HEK293 (cell line): ENCODE measurements around the gene LKAAEAR1.

Source experiments
- CTCF ChIA-PET: fragments of 350-600 bp; formaldehyde crosslinking; extraction: SDS; loops from one replicate; lab custom pipeline; 2021; ENCODE audit warnings: antibody characterized with exemption; lab: Yijun Ruan, JAX
- POLR2A ChIA-PET: fragments of 300-600 bp; formaldehyde crosslinking; extraction: SDS; loops from one replicate; lab custom pipeline; 2020; ENCODE audit warnings: antibody characterized with exemption, inconsistent platforms; lab: Yijun Ruan, JAX
- H3K27ac ChIP-seq: fragments of 200-500 bp; sonication (Bioruptor generic); 2 replicates; pipeline ENCODE4 v1.5.1; 2014; ENCODE audit warnings: low read depth, low read length, control low read depth, inconsistent platforms; ENCODE audit errors: extremely low read depth
- H3K36me3 ChIP-seq, 2 experiments: fragments of 200-500 bp in 1 of 2; sonication (Bioruptor generic) in 1 of 2; 1 replicate in 1 of 2; 2 replicates in 1 of 2; pipeline ENCODE4 v1.5.1; 2014 to 2017; ENCODE audit warnings: inconsistent platforms in 2 of 2, low read length in 2 of 2; ENCODE audit not compliant: control insufficient read depth in 2 of 2, insufficient read depth in 1 of 2
- H3K4me1 ChIP-seq: fragments of 200-500 bp; sonication (Bioruptor generic); 2 replicates; pipeline ENCODE4 v1.5.1; 2014; ENCODE audit warnings: mild to moderate bottlenecking, low read length, inconsistent platforms; ENCODE audit not compliant: control insufficient read depth, insufficient read depth
- H3K4me3 ChIP-seq: 2 replicates; pipeline ENCODE4 v1.5.1; 2011; ENCODE audit warnings: low read depth, mild to moderate bottlenecking, control low read depth, low read length, moderate library complexity
- H3K9me3 ChIP-seq: fragments of 200-500 bp; sonication (Bioruptor generic); 2 replicates; pipeline ENCODE4 v1.5.1; 2014; ENCODE audit warnings: low read depth, low read length, inconsistent platforms; ENCODE audit not compliant: control insufficient read depth, insufficient read depth
- FEZF1 ChIP-seq: fragments of 450-650 bp; formaldehyde crosslinking; IDR thresholded peaks from 2 replicates; pipeline ENCODE4 v1.5.1; 2016; ENCODE audit warnings: missing biosample characterization, missing genetic modification characterization
- KLF16 ChIP-seq: fragments of 450-650 bp; formaldehyde crosslinking; IDR thresholded peaks from 2 replicates; pipeline ENCODE4 v1.5.1; 2017; ENCODE audit warnings: missing biosample characterization, missing genetic modification characterization
- KLF8 ChIP-seq: fragments of 450-650 bp; formaldehyde crosslinking; IDR thresholded peaks from 2 replicates; pipeline ENCODE4 v1.5.1; 2016; ENCODE audit warnings: missing biosample characterization, missing genetic modification characterization
- KLF9 ChIP-seq: fragments of 450-650 bp; formaldehyde crosslinking; IDR thresholded peaks from 2 replicates; pipeline ENCODE4 v1.5.1; 2016; ENCODE audit warnings: missing biosample characterization, missing genetic modification characterization, low read depth
- MEIS1 ChIP-seq: sonication (generic); formaldehyde crosslinking; IDR thresholded peaks from 2 replicates; pipeline ENCODE4 v1.8.1; 2022; ENCODE audit warnings: missing genetic modification reagents, mild to moderate bottlenecking, borderline replicate concordance
- ZBTB7A ChIP-seq: fragments of 450-650 bp; formaldehyde crosslinking; IDR thresholded peaks from 2 replicates; pipeline ENCODE4 v1.5.1; 2016; ENCODE audit warnings: low read depth, missing biosample characterization, missing genetic modification characterization
- ZBTB8A ChIP-seq: fragments of 450-650 bp; formaldehyde crosslinking; IDR thresholded peaks from 2 replicates; pipeline ENCODE4 v1.5.1; 2016; ENCODE audit warnings: missing biosample characterization, missing genetic modification characterization
- ZNF2 ChIP-seq: fragments of 450-650 bp; formaldehyde crosslinking; IDR thresholded peaks from 2 replicates; pipeline ENCODE4 v1.5.1; 2016; ENCODE audit warnings: missing biosample characterization, missing genetic modification characterization
- ZNF23 ChIP-seq: fragments of 450-650 bp; formaldehyde crosslinking; IDR thresholded peaks from 2 replicates; pipeline ENCODE4 v1.5.1; 2016; ENCODE audit warnings: missing biosample characterization, missing genetic modification characterization, borderline replicate concordance
- ZNF654 ChIP-seq: fragments of 450-650 bp; formaldehyde crosslinking; IDR thresholded peaks from 2 replicates; pipeline ENCODE4 v1.5.1; 2016; ENCODE audit warnings: low read depth, missing biosample characterization, missing genetic modification characterization
- ZNF830 ChIP-seq: fragments of 450-650 bp; IDR thresholded peaks from 2 replicates; pipeline ENCODE4 v1.5.0; 2018; ENCODE audit warnings: missing biosample characterization, missing genetic modification characterization, low read depth, mild to moderate bottlenecking, moderate library complexity
- ZXDB ChIP-seq: fragments of 450-650 bp; formaldehyde crosslinking; IDR thresholded peaks from 2 replicates; pipeline ENCODE4 v1.5.1; 2016; ENCODE audit warnings: missing biosample characterization, missing genetic modification characterization
- TF ChIP-seq, protein P1 (sequence below): fragments of 450-650 bp; formaldehyde crosslinking; optimal IDR thresholded peaks from 2 replicates; pipeline ENCODE3; 2016; ENCODE audit warnings: missing biosample characterization, mild to moderate bottlenecking, missing genetic modification characterization
- TF ChIP-seq, protein P2 (sequence below): fragments of 450-650 bp; formaldehyde crosslinking; IDR thresholded peaks from 2 replicates; pipeline ENCODE4 v1.5.1; 2017; ENCODE audit warnings: missing biosample characterization, missing genetic modification characterization
- TF ChIP-seq, protein P3 (sequence below): fragments of 450-650 bp; formaldehyde crosslinking; IDR thresholded peaks from 2 replicates; pipeline ENCODE4 v1.5.1; 2017; ENCODE audit warnings: missing biosample characterization, missing genetic modification characterization
- TF ChIP-seq, protein P4 (sequence below): fragments of 450-650 bp; formaldehyde crosslinking; conservative IDR thresholded peaks from 2 replicates; pipeline ENCODE4 v1.5.1; 2016; ENCODE audit warnings: low read depth, missing biosample characterization, missing genetic modification characterization

LKAAEAR1 gene

DNA sequence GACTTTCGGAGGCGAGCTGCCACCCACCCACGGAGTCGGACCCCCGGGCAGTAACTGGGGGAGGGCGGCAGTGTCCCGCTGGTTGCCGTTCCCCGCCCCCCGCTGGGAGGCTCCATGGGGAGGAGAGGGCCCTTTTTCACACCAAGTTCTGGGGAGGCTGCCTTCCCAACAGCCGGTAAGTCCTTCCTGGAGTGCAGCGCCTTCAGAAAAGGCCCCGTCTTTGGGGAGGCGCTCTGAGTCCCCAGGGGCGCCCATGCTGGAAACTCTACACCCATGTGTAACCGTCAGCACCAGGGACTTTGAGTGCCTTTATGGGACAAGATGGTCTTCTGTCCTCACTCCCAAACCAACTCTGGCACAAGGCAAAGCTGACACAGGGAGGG, 34.3 kb downstream of the LKAAEAR1 start (continued):
- TF ChIP-seq, protein P1, sequence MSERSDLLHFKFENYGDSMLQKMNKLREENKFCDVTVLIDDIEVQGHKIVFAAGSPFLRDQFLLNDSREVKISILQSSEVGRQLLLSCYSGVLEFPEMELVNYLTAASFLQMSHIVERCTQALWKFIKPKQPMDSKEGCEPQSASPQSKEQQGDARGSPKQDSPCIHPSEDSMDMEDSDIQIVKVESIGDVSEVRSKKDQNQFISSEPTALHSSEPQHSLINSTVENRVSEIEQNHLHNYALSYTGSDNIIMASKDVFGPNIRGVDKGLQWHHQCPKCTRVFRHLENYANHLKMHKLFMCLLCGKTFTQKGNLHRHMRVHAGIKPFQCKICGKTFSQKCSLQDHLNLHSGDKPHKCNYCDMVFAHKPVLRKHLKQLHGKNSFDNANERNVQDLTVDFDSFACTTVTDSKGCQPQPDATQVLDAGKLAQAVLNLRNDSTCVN (tag by site-specific recombination), result peak; percentile 28
- TF ChIP-seq FEZF1 (tag by site-specific recombination), result 0 out of 2 replicates have a peak, but pooled peaks have one; percentile 24
- TF ChIP-seq, all 188 proteins: peak for 37

DNA sequence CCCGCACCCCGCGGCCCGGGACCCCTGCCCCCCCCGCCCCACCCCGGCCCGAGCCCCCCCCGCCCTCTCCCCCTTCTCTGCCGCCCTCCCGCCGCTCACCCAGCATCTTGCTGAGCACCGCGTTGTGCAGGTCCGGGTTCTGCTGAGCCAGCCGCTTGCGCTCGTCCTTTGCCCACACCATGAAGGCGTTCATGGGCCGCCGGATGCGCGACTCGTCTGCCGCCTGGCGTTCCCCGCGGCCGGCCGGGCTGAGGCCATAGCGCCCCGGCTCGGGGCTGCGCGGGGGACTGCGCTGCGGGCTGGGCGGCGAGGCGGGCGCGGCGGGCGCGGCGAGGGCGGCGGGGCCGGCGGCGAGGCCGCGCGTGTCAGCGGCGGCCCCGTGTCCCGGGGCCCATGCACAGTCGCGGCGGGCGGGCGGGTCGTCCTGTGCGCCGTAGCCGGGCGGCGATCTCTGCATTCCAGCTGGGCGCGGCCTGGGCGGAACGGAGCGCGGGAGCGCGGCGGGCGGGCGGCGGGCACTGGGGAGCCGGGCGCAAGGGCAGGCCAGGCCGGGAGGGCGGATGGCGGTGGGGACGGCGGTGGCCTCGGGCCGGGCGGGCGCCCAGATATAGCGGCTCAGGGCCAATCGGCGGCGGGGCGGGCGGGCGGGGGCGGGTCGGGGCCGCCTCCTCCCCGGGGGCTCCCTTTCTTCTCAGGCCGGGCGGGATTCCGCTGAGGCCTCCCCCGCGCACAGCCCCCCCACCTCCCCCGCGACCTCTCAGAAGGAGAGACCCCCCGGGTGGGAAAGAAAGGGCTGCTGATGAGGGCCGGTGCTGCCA, 34.9 kb downstream of the LKAAEAR1 start, which contains the start of gene SOX18:
TSS of gene SOX18 (minus strand) at position 580 of the 818 bp plus-strand sequence. CDS start at position 457, 123 bp downstream.
- Histone ChIP-seq H3K4me1 (peaks cover 6% of the 10 kb centered on the region), H3K4me3 (peak within 1 kb of the TSS; percentile 36), H3K27ac (peak within 1 kb of the TSS; percentile 24; the same call in 1 of the 2 replicates), H3K36me3 (peaks cover 0 to 5% of the 10 kb centered on the region in 2 experiments; a peak in 1 of 3 replicates), H3K9me3 (no peaks in the 10 kb centered on the region)
- TF ChIP-seq ZBTB8A (tag by site-specific recombination) (peak; percentile 44; the same call in 1 of the 2 replicates), ZNF654 (no peak), ZBTB7A (tag by site-specific recombination) (no peak)
- TF ChIP-seq, protein P1 (tag by site-specific recombination), result peak; percentile 31
- TF ChIP-seq, protein P2, sequence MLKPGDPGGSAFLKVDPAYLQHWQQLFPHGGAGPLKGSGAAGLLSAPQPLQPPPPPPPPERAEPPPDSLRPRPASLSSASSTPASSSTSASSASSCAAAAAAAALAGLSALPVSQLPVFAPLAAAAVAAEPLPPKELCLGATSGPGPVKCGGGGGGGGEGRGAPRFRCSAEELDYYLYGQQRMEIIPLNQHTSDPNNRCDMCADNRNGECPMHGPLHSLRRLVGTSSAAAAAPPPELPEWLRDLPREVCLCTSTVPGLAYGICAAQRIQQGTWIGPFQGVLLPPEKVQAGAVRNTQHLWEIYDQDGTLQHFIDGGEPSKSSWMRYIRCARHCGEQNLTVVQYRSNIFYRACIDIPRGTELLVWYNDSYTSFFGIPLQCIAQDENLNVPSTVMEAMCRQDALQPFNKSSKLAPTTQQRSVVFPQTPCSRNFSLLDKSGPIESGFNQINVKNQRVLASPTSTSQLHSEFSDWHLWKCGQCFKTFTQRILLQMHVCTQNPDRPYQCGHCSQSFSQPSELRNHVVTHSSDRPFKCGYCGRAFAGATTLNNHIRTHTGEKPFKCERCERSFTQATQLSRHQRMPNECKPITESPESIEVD (tag by site-specific recombination), result no peak
- ChIA-PET POLR2A (interaction anchor here (0.9 to 1.4 kb wide), 2 partner anchors 10 kb away, joined by 3 to 4 read pairs; no protein-coding TSS in a partner anchor), CTCF (interaction anchor here (1.3 kb wide), 1 partner anchor 10 kb away, joined by 7 read pairs; no protein-coding TSS in a partner anchor)

DNA sequence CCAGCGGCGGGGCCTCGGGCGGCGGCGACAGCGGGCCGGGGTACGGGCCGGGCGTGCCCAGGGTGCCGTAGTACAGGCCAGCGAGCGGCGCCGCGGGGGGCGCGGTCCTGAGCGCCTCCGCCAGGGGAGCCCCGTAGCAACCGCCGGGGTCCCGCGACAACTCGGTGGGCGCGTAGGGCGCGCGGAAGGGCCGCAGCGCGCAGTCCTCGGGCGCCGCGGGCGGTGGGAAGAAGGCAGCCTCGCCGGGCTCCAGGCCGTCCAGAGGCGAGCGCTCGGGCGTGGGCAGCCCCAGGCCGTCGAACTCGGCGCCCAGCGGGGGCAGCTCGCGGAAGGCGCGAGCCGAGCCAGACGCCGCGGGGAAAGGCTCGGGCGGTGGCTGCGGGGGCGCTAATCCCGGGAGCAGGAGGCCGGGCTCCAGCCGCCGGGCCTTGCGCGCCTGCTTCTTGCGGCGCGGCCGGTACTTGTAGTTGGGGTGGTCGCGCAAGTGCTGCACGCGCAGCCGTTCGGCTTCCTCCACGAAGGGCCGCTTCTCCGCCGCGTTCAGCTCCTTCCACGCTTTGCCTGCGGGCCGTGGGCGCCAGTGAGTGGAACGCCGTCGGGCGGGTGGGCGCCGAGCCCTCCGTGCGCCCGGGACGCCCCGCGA, 35.7 kb downstream of the LKAAEAR1 start:
- ChIA-PET POLR2A (interaction anchor here (1.4 kb wide), 1 partner anchor 9 kb away, joined by 4 read pairs; no protein-coding TSS in a partner anchor), CTCF (no interaction called here)
- Histone ChIP-seq H3K4me3 (no peak overlapping the region), H3K36me3 (peaks cover 0 to 5% of the 10 kb centered on the region in 2 experiments; a peak in 1 of 3 replicates), H3K4me1 (peaks cover 6% of the 10 kb centered on the region), H3K9me3 (no peaks in the 10 kb centered on the region), H3K27ac (no peak overlapping the region)
- TF ChIP-seq ZXDB (no peak), ZBTB8A (tag by site-specific recombination) (no peak), ZNF23 (tag by site-specific recombination) (no peak), KLF9 (tag by site-specific recombination) (no peak), ZNF2 (tag by site-specific recombination) (no peak), KLF16 (tag by site-specific recombination) (no peak), FEZF1 (tag by site-specific recombination) (no peak), KLF8 (tag by site-specific recombination) (no peak), ZNF830 (tag by site-specific recombination) (no peak), MEIS1 (CRISPR knock-in tag) (no peak)
- TF ChIP-seq, protein P3, sequence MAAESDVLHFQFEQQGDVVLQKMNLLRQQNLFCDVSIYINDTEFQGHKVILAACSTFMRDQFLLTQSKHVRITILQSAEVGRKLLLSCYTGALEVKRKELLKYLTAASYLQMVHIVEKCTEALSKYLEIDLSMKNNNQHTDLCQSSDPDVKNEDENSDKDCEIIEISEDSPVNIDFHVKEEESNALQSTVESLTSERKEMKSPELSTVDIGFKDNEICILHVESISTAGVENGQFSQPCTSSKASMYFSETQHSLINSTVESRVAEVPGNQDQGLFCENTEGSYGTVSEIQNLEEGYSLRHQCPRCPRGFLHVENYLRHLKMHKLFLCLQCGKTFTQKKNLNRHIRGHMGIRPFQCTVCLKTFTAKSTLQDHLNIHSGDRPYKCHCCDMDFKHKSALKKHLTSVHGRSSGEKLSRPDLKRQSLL, result no peak
- TF ChIP-seq, protein P4, sequence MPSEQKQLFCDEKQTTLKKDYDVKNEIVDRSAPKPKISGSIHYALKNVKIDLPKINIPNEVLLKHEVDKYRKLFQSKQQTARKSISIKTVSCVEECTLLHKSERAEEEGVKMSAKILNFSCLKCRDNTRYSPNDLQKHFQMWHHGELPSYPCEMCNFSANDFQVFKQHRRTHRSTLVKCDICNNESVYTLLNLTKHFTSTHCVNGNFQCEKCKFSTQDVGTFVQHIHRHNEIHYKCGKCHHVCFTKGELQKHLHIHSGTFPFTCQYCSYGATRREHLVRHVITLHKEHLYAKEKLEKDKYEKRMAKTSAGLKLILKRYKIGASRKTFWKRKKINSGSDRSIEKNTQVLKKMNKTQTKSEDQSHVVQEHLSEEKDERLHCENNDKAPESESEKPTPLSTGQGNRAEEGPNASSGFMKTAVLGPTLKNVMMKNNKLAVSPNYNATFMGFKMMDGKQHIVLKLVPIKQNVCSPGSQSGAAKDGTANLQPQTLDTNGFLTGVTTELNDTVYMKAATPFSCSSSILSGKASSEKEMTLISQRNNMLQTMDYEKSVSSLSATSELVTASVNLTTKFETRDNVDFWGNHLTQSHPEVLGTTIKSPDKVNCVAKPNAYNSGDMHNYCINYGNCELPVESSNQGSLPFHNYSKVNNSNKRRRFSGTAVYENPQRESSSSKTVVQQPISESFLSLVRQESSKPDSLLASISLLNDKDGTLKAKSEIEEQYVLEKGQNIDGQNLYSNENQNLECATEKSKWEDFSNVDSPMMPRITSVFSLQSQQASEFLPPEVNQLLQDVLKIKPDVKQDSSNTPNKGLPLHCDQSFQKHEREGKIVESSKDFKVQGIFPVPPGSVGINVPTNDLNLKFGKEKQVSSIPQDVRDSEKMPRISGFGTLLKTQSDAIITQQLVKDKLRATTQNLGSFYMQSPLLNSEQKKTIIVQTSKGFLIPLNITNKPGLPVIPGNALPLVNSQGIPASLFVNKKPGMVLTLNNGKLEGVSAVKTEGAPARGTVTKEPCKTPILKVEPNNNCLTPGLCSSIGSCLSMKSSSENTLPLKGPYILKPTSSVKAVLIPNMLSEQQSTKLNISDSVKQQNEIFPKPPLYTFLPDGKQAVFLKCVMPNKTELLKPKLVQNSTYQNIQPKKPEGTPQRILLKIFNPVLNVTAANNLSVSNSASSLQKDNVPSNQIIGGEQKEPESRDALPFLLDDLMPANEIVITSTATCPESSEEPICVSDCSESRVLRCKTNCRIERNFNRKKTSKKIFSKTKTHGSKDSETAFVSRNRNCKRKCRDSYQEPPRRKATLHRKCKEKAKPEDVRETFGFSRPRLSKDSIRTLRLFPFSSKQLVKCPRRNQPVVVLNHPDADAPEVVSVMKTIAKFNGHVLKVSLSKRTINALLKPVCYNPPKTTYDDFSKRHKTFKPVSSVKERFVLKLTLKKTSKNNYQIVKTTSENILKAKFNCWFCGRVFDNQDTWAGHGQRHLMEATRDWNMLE (tag by site-specific recombination), result no peak
